HG03097 (cell line): Measurements from ENCODE around the gene TREML1.
"Not testable (repeated sequence)": the region's sequence is repeated elsewhere in the genome, so short reads cannot be mapped to it uniquely, and the experiment has no call there.

Source experiments
- ATAC-seq: cut with Tn5 transposase; IDR thresholded peaks from one replicate; pipeline ENCODE4 v1.9.1; 2021; ENCODE audit not compliant: unreplicated experiment, low FRiP score

TREML1 gene

GRCh38 chr6:41153451-41153850 lies 696 bp downstream of the TREML1 start:
- ATAC-seq = no peak

GRCh38 chr6:41150671-41151070 lies 3.5 kb downstream of the TREML1 start:
- no peak for ATAC-seq

GRCh38 chr6:41147917-41148316 lies 6.2 kb downstream of the TREML1 start:
- ATAC-seq = no peak

GRCh38 chr6:41136911-41137310 lies 17.2 kb downstream of the TREML1 start:
- ATAC-seq = no peak

- no peak for ATAC-seq
These were observed 18.9 kb downstream of the TREML1 start for GRCh38 chr6:41135062-41135832.

- no peak for ATAC-seq
These were observed 21.9 kb downstream of the TREML1 start for GRCh38 chr6:41132254-41132653.

GRCh38 chr6:41125282-41125681 lies 28.9 kb downstream of the TREML1 start:
- ATAC-seq = no peak

- ATAC-seq = no peak
These were observed 31.2 kb downstream of the TREML1 start for GRCh38 chr6:41122918-41123317.

- no peak for ATAC-seq
These were observed 31.8 kb downstream of the TREML1 start for GRCh38 chr6:41122373-41122772.

GRCh38 chr6:41120058-41120457 lies 34.1 kb downstream of the TREML1 start:
- ATAC-seq = no peak

GRCh38 chr6:41119508-41119907 lies 34.6 kb downstream of the TREML1 start:
- no peak for ATAC-seq

- ATAC-seq = not testable (repeated sequence)
These were observed 39.1 kb downstream of the TREML1 start for GRCh38 chr6:41115027-41115426.

GRCh38 chr6:41111017-41111416 lies 43.1 kb downstream of the TREML1 start:
- ATAC-seq = no peak

GRCh38 chr6:41103847-41104246 lies 50.3 kb downstream of the TREML1 start:
- no peak for ATAC-seq

- ATAC-seq = no peak
These were observed 53.3 kb downstream of the TREML1 start for GRCh38 chr6:41100871-41101287.
